Loucy (cell line): ENCODE results near the gene STUM.
A peak's percentile ranks its signal among the peaks of the same experiment; 100 is the strongest.

ENCODE experiments used
- EZH2phosphoT487 ChIP-seq: fragments of 200-600 bp; IDR thresholded peaks from 2 replicates; pipeline ENCODE4 v1.6.1; 2018; ENCODE audit warnings: antibody characterized with exemption, mild to moderate bottlenecking, moderate library complexity, borderline replicate concordance
- TF ChIP-seq, protein P1 (sequence below): fragments of 200-600 bp; sonication (generic); conservative IDR thresholded peaks from 2 replicates; pipeline ENCODE4 v1.5.1; 2014; ENCODE audit warnings: mild to moderate bottlenecking, antibody characterized with exemption, low read length

DNA sequence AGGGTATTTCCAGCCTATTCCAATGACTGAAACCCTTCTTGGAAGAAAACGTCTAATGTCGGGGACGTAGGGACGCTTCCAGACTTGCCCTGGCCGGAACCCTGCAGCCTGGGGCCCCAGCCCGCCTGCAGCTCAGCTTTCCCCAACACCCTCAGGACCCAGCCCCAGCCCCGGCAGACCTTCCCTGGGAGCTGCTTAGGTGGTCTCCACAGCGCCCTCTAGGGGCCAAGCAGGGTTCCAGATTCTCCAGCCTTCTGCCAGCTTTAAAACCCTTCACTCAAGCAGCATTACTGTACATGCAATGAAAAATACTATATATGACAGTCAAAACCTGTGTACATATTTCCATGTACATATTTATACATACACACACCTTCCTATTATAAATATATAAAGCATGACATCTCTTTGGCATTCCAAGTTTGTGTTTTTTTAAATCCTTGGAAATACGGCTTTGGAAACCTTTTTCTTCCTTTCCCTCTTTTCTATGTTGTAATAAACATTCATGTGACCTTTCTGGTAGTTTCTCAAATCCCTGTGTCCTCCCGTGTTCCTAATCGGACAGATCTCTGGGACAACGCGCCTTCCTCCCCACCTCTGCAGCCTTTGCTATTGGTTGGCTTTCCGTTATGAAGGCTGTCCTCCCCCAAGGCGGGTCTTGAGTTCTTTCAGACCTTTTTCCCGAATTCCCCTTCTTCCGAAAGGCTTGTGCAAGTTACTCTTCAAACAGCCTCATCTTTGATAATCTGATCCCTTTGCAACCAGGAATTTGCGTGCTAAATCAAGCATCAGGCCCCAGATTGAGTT is 60.3 kb downstream of the STUM start:
- TF ChIP-seq, protein P1, sequence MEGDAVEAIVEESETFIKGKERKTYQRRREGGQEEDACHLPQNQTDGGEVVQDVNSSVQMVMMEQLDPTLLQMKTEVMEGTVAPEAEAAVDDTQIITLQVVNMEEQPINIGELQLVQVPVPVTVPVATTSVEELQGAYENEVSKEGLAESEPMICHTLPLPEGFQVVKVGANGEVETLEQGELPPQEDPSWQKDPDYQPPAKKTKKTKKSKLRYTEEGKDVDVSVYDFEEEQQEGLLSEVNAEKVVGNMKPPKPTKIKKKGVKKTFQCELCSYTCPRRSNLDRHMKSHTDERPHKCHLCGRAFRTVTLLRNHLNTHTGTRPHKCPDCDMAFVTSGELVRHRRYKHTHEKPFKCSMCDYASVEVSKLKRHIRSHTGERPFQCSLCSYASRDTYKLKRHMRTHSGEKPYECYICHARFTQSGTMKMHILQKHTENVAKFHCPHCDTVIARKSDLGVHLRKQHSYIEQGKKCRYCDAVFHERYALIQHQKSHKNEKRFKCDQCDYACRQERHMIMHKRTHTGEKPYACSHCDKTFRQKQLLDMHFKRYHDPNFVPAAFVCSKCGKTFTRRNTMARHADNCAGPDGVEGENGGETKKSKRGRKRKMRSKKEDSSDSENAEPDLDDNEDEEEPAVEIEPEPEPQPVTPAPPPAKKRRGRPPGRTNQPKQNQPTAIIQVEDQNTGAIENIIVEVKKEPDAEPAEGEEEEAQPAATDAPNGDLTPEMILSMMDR, result peak; percentile 94
- no peak for TF ChIP-seq EZH2phosphoT487
